LNCaP clone FGC (cell line): ENCODE measurements around the gene MYD88.

Experiments
- DNase-seq: peaks from one replicate; pipeline ENCODE4 v3.0.0-alpha.2; 2011; ENCODE audit warnings: low read depth
- H3K4me3 ChIP-seq: 2 replicates; pipeline ENCODE4 v1.5.1; 2011; ENCODE audit warnings: mild to moderate bottlenecking, low read depth, low read length, control low read depth
- CTCF ChIP-seq: IDR thresholded peaks from 2 replicates; pipeline ENCODE4 v1.5.1; 2012; ENCODE audit warnings: mild to moderate bottlenecking; ENCODE audit not compliant: control insufficient read depth, insufficient read depth; ENCODE audit errors: extremely low read depth

The MYD88 gene

GRCh38 chr3:38138349-38139190 lies at the start of gene MYD88:
Gene MYD88 (plus strand): TSS chr3:38138661. CDS start chr3:38138701, 40 bp downstream.
- no peak for TF ChIP-seq CTCF

GRCh38 chr3:38089163-38089562 lies 49.3 kb upstream of the MYD88 start:
- no peak for TF ChIP-seq CTCF
- DNase-seq = no peak
- H3K4me3 ChIP-seq = no peak overlapping the region

More at GRCh38 chr3:38138349-38139190, at the start of gene MYD88:
- peak within 1 kb of the TSS; percentile 84 for H3K4me3 ChIP-seq
- no peak for DNase-seq

- DNase-seq = no peak
- TF ChIP-seq CTCF = no peak
- no peak overlapping the region for H3K4me3 ChIP-seq
Observed at GRCh38 chr3:38090453-38090852, 48.0 kb upstream of the MYD88 start.

GRCh38 chr3:38094999-38095398 lies 43.5 kb upstream of the MYD88 start:
- no peak overlapping the region for H3K4me3 ChIP-seq
- TF ChIP-seq CTCF = no peak
- DNase-seq = no peak

GRCh38 chr3:38095669-38096483 lies 42.6 kb upstream of the MYD88 start:
- no peak for TF ChIP-seq CTCF
- no peak overlapping the region for H3K4me3 ChIP-seq
- no peak for DNase-seq

GRCh38 chr3:38097446-38098375 lies 40.8 kb upstream of the MYD88 start:
- no peak for DNase-seq
- TF ChIP-seq CTCF = no peak

More at GRCh38 chr3:38097446-38098375, 40.8 kb upstream of the MYD88 start:
- H3K4me3 ChIP-seq = no peak overlapping the region
